Measurements from ENCODE around the gene PRDM15. TPM values are rescaled to one million over a fixed set of nuclear protein-coding genes. Genes with fewer than 3 reads are reported as not detected.

Gene PRDM15
- polyA plus RNA-seq, 3 donors: 0.19 to 19.0 (median 0.74) TPM

- intact Hi-C loops (cut with micrococcal nuclease): loop anchor here in 1 of 2 donors (5.0 kb wide), 1 partner anchor 44 kb away; the partner anchor contains the start of gene PRDM15
- H3K36me3 ChIP-seq (replicated peaks in 1 of 2; ENCODE audit: control insufficient read depth in 1 of 2, insufficient read depth in 2 of 2, low read length in 2 of 2): peaks cover 15 to 30% of the 10 kb centered on the region in 2 donors
- no peaks in the 10 kb centered on the region for H3K27me3 ChIP-seq (ENCODE audit: control insufficient read depth in 2 of 2, insufficient read depth in 2 of 2, low read length in 2 of 2)
- no CpG with 5 or more reads among the region's 7 CpGs for WGBS (ENCODE audit: insufficient coverage)
- no peak overlapping the region for H2AFZ ChIP-seq (ENCODE audit: insufficient read depth, low read depth, low read length, poor library complexity, severe bottlenecking)
- no peak overlapping the region for H3K4me3 Mint-ChIP-seq
- no peak overlapping the region for H3K4me3 ChIP-seq (replicated peaks in 1 of 3; ENCODE audit: low read depth in 2 of 3, low read length in 3 of 3)
- peak overlapping the region in 1 of 2 donors; percentile 44 for H3K27ac ChIP-seq (ENCODE audit: low read depth in 1 of 2, low read length in 2 of 2)
- peak; percentile 29 to 49 (median 33) for DNase-seq
- H4K20me1 ChIP-seq (ENCODE audit: insufficient read depth, low read length): no peaks in the 10 kb centered on the region
- H3K27ac Mint-ChIP-seq: peak overlapping the region in 1 of 7 donors; percentile 50
- peaks cover 31% of the 10 kb centered on the region for H3K4me1 Mint-ChIP-seq
- peaks cover 7% of the 10 kb centered on the region for H3K79me2 ChIP-seq (ENCODE audit: insufficient read depth, low read length)
- H3K36me3 Mint-ChIP-seq: peaks cover 24 to 33% of the 10 kb centered on the region in 2 donors
- H3K27me3 Mint-ChIP-seq (ENCODE audit: low read depth in 3 of 3): peaks cover 0 to 3% (median 3%) of the 10 kb centered on the region in 3 donors
- no peak overlapping the region for H3K9ac ChIP-seq (ENCODE audit: insufficient read depth, low read length, poor library complexity, severe bottlenecking)
- H3K9me3 Mint-ChIP-seq: peaks cover 0 to 2% (median 0%) of the 10 kb centered on the region in 7 donors
- peaks cover 17 to 22% of the 10 kb centered on the region in 2 donors for H3K4me1 ChIP-seq (ENCODE audit: control insufficient read depth in 1 of 2, insufficient read depth in 2 of 2, low read length in 2 of 2)
- H3K9me3 ChIP-seq (replicated peaks in 1 of 2; ENCODE audit: control insufficient read depth in 1 of 2, insufficient read depth in 1 of 2, low read length in 2 of 2): no peaks in the 10 kb centered on the region
- no peak for TF ChIP-seq CTCF (IDR thresholded peaks at IDR 0.05)
- H3K4me2 ChIP-seq (replicated peaks; ENCODE audit: extremely low read depth, low read length, poor library complexity, severe bottlenecking): peak overlapping the region; percentile 14
These were observed 41.9 kb upstream of the PRDM15 start for GRCh38 chr21:41921021-41921420.

GRCh38 chr21:41920476-41920875 is 41.3 kb upstream of the PRDM15 start:
- Histone ChIP-seq H3K9me3 (replicated peaks in 1 of 2; ENCODE audit: control insufficient read depth in 1 of 2, insufficient read depth in 1 of 2, low read length in 2 of 2) (no peaks in the 10 kb centered on the region), H3K9ac (ENCODE audit: insufficient read depth, low read length, poor library complexity, severe bottlenecking) (no peak overlapping the region), H3K4me3 (replicated peaks in 1 of 3; ENCODE audit: low read depth in 2 of 3, low read length in 3 of 3) (no peak overlapping the region), H3K27me3 (ENCODE audit: control insufficient read depth in 2 of 2, insufficient read depth in 2 of 2, low read length in 2 of 2) (no peaks in the 10 kb centered on the region), H4K20me1 (ENCODE audit: insufficient read depth, low read length) (no peaks in the 10 kb centered on the region), H3K27ac (ENCODE audit: low read depth in 1 of 2, low read length in 2 of 2) (no peak overlapping the region), H3K4me1 (ENCODE audit: control insufficient read depth in 1 of 2, insufficient read depth in 2 of 2, low read length in 2 of 2) (peaks cover 11 to 17% of the 10 kb centered on the region in 2 donors), H3K79me2 (ENCODE audit: insufficient read depth, low read length) (peaks cover 1% of the 10 kb centered on the region), H2AFZ (ENCODE audit: insufficient read depth, low read depth, low read length, poor library complexity, severe bottlenecking) (no peak overlapping the region), H3K4me2 (replicated peaks; ENCODE audit: extremely low read depth, low read length, poor library complexity, severe bottlenecking) (no peak overlapping the region), H3K36me3 (replicated peaks in 1 of 2; ENCODE audit: control insufficient read depth in 1 of 2, insufficient read depth in 2 of 2, low read length in 2 of 2) (peaks cover 18 to 36% of the 10 kb centered on the region in 2 donors)
- Mint-ChIP-seq H3K36me3 (peaks cover 29 to 37% of the 10 kb centered on the region in 2 donors), H3K27me3 (ENCODE audit: low read depth in 3 of 3) (peaks cover 0 to 3% (median 3%) of the 10 kb centered on the region in 3 donors), H3K9me3 (peaks cover 0 to 2% (median 0%) of the 10 kb centered on the region in 7 donors), H3K27ac (no peak overlapping the region), H3K4me1 (peaks cover 26% of the 10 kb centered on the region), H3K4me3 (no peak overlapping the region)
- DNase-seq: no peak
- TF ChIP-seq CTCF (IDR thresholded peaks at IDR 0.05): no peak
- 60% methylated on average over 1 of the region's 5 CpGs for WGBS (ENCODE audit: insufficient coverage)
- intact Hi-C loops (cut with micrococcal nuclease): loop anchor here in 1 of 2 donors (5.0 kb wide), 1 partner anchor 43 kb away; the partner anchor contains the start of gene PRDM15
